ENCODE measurements around the gene LONP1.

GRCh38 chr19:5677580-5677979, 42.4 kb downstream of the LONP1 start:
- TF ChIP-seq YY1 (IDR thresholded peaks at IDR 0.05; ENCODE audit: extremely low read depth, insufficient replicate concordance, low read depth, low read length) (no peak), CTCF (IDR thresholded peaks at IDR 0.05 in 2 of 3, conservative IDR thresholded peaks at IDR 0.05 in 1 of 3; ENCODE audit: borderline replicate concordance in 1 of 3, insufficient read depth in 1 of 3, low read depth in 2 of 3, low read length in 2 of 3) (no peak), SRF (IDR thresholded peaks at IDR 0.05; ENCODE audit: low read depth) (no peak), EZH2 (IDR thresholded peaks at IDR 0.05) (no peak), ATF3 (IDR thresholded peaks at IDR 0.05) (no peak), POLR2AphosphoS5 (IDR thresholded peaks at IDR 0.05; ENCODE audit: low read depth, low read length) (no peak), POLR2A (IDR thresholded peaks at IDR 0.05; ENCODE audit: borderline replicate concordance, extremely low read depth, insufficient read depth, insufficient read length) (no peak), EZH2phosphoT487 (IDR thresholded peaks at IDR 0.05; ENCODE audit: borderline replicate concordance) (no peak), RAD21 (IDR thresholded peaks at IDR 0.05; ENCODE audit: low read depth) (no peak), REST (IDR thresholded peaks at IDR 0.05; ENCODE audit: low read depth) (no peak), TCF7L2 (IDR thresholded peaks at IDR 0.05; ENCODE audit: borderline replicate concordance, extremely low read depth, insufficient read depth, insufficient read length) (no peak)
